B cell (primary cell): ENCODE data around the gene SEC31B. TPM values are rescaled to one million over a fixed set of nuclear protein-coding genes. Genes with fewer than 3 reads are reported as not detected.

ENCODE experiments used
- ATAC-seq: fragments of 200-7000 bp; cut with Tn5 transposase; one replicate; pipeline ENCODE4 v1.10.0; 2021; ENCODE audit warnings: low read depth, mild to moderate bottlenecking, moderate number of reproducible peaks, moderate library complexity
- CTCF ChIA-PET: fragments of 350-600 bp; sonication (Branson Sonifier 250); formaldehyde crosslinking; loops from one replicate; lab custom pipeline; 2021; ENCODE audit warnings: antibody characterized with exemption, inconsistent platforms; lab: Charles Lee
- POLR2A ChIA-PET: fragments of 350-600 bp; sonication (Branson Sonifier 250); formaldehyde crosslinking; loops from one replicate; lab custom pipeline; 2021; ENCODE audit warnings: antibody characterized with exemption; lab: Charles Lee
- DNase-seq: peaks from one replicate; pipeline ENCODE4 v3.0.0; 2013
- H2AFZ ChIP-seq: 2 replicates; pipeline ENCODE4 v1.6.1; 2012; ENCODE audit warnings: mild to moderate bottlenecking, low read depth, low read length; ENCODE audit not compliant: insufficient read depth, poor library complexity, severe bottlenecking
- H3K27ac ChIP-seq, 2 donors: 1 replicate in 1 of 2; 2 replicates in 1 of 2; pipeline ENCODE4 v1.5.1; 2012 to 2013; ENCODE audit warnings: low read length in 2 of 2, mild to moderate bottlenecking in 2 of 2, moderate library complexity in 1 of 2
- H3K27me3 ChIP-seq, 4 experiments: fragments of 200-600 bp in 1 of 4; sonication (generic) in 1 of 4; replicated peaks in 1 of 4; 1 replicate in 2 of 4; 2 replicates in 2 of 4; pipeline versions ENCODE4 v1.6.1 to v1.7.0; 2013 to 2016; ENCODE audit warnings: low read length in 3 of 4, mild to moderate bottlenecking in 2 of 4, mixed read lengths in 1 of 4, moderate library complexity in 1 of 4; ENCODE audit not compliant: insufficient read depth in 4 of 4, control insufficient read depth in 3 of 4; ENCODE audit errors: control extremely low read depth in 1 of 4
- H3K36me3 ChIP-seq, 2 experiments: replicated peaks in 1 of 2; 1 replicate in 1 of 2; 2 replicates in 1 of 2; pipeline versions ENCODE4 v1.6.1 to v1.7.1; 2013; ENCODE audit warnings: low read length in 1 of 2; ENCODE audit not compliant: insufficient read depth in 2 of 2, control insufficient read depth in 1 of 2; ENCODE audit errors: control extremely low read depth in 1 of 2, extremely low read depth in 1 of 2
- H3K4me1 ChIP-seq, 2 donors: fragments of 200-600 bp in 1 of 2; sonication (generic) in 1 of 2; 1 replicate in 1 of 2; 2 replicates in 1 of 2; pipeline versions ENCODE4 v1.5.1 to v1.6.1; 2013 to 2017; ENCODE audit warnings: low read length in 2 of 2; ENCODE audit not compliant: control insufficient read depth in 2 of 2, insufficient read depth in 2 of 2
- H3K4me2 ChIP-seq: replicated peaks from 2 replicates; pipeline ENCODE3; 2012; ENCODE audit warnings: mild to moderate bottlenecking, low read depth, low read length; ENCODE audit not compliant: poor library complexity, severe bottlenecking
- H3K4me3 ChIP-seq, 5 experiments: fragments of 200-600 bp in 1 of 5; sonication (generic) in 1 of 5; 1 replicate in 3 of 5; 2 replicates in 2 of 5; pipeline versions ENCODE4 v1.5.1 to v1.7.0; 2011 to 2016; ENCODE audit warnings: low read length in 4 of 5, mild to moderate bottlenecking in 4 of 5, low read depth in 2 of 5, control low read depth in 1 of 5, moderate library complexity in 1 of 5; ENCODE audit not compliant: insufficient read depth in 1 of 5; ENCODE audit errors: control extremely low read depth in 1 of 5, extremely low read depth in 1 of 5
- H3K79me2 ChIP-seq: fragments of 200-600 bp; sonication (generic); one replicate; pipeline ENCODE4 v1.6.0; 2016; ENCODE audit warnings: low read length; ENCODE audit not compliant: control insufficient read depth, insufficient read depth
- H3K9ac ChIP-seq: fragments of 200-600 bp; sonication (generic); 2 replicates; pipeline ENCODE4 v1.6.1; 2017; ENCODE audit warnings: mild to moderate bottlenecking, low read length, moderate library complexity
- H3K9me3 ChIP-seq, 3 donors: one replicate each; pipeline versions ENCODE4 v1.6.1 to v1.7.1; 2013; ENCODE audit warnings: low read length in 2 of 3; ENCODE audit not compliant: control insufficient read depth in 2 of 3, insufficient read depth in 1 of 3; ENCODE audit errors: control extremely low read depth in 1 of 3
- H4K20me1 ChIP-seq: 2 replicates; pipeline ENCODE4 v1.6.0; 2012; ENCODE audit warnings: mild to moderate bottlenecking, low read length; ENCODE audit not compliant: insufficient read depth, control insufficient read depth, poor library complexity, severe bottlenecking
- H3K27ac Mint-ChIP-seq: one replicate; pipeline ENCODE4 v1.8.0; 2021; ENCODE audit warnings: mixed read lengths
- H3K27me3 Mint-ChIP-seq: one replicate; pipeline ENCODE4 v1.8.0; 2021; ENCODE audit warnings: mixed read lengths
- H3K4me1 Mint-ChIP-seq: one replicate; pipeline ENCODE4 v1.8.0; 2021; ENCODE audit warnings: mixed read lengths
- H3K4me3 Mint-ChIP-seq: one replicate; pipeline ENCODE4 v1.8.0; 2021; ENCODE audit warnings: mixed read lengths
- H3K9me3 Mint-ChIP-seq: one replicate; pipeline ENCODE4 v1.8.0; 2022; ENCODE audit warnings: mixed read lengths; ENCODE audit not compliant: insufficient read depth
- EZH2 ChIP-seq: IDR thresholded peaks from 2 replicates; pipeline ENCODE4 v1.6.1; 2012; ENCODE audit warnings: borderline replicate concordance, low read depth, mild to moderate bottlenecking, moderate library complexity, low read length; ENCODE audit not compliant: insufficient read depth, poor library complexity, severe bottlenecking
- WGBS: methylation state at CpG from one replicate; pipeline ENCODE4 v1.1.5; 2013; ENCODE audit warnings: missing lambda C conversion rate; ENCODE audit not compliant: insufficient coverage; 5-methylcytosine and 5-hydroxymethylcytosine counted together
- intact Hi-C: fragments of 100-400 bp; cut with micrococcal nuclease; formaldehyde crosslinking; loops from one replicate; pipeline ENCODE4 v1.10.0; 2022
- polyA plus RNA-seq: library from polyadenylated mRNA; depleted of rRNA; stranded (reverse); fragments of >200 nt; gene quantifications from 2 replicates; pipeline ENCODE4 v1.2.3, GENCODE V29; 2012
- total RNA-seq, 2 donors: library from RNA; stranded (reverse); fragments of 120-200 nt in 1 of 2; gene quantifications; 1 replicate in 1 of 2; 2 replicates in 1 of 2; pipeline versions ENCODE4 v1.2.3 to v1.2.4, GENCODE V29; 2013 to 2022
- TF ChIP-seq, protein P1 (sequence below): fragments of 200-600 bp; IDR thresholded peaks from one replicate; pipeline ENCODE4 v1.8.0; 2022; ENCODE audit warnings: antibody characterized with exemption, mild to moderate bottlenecking

SEC31B gene
- total and polyA plus RNA-seq, 2 donors (not counting 1 experiment from before 2014, with no cell fraction given): 36.3 to 45.7 TPM

DNA sequence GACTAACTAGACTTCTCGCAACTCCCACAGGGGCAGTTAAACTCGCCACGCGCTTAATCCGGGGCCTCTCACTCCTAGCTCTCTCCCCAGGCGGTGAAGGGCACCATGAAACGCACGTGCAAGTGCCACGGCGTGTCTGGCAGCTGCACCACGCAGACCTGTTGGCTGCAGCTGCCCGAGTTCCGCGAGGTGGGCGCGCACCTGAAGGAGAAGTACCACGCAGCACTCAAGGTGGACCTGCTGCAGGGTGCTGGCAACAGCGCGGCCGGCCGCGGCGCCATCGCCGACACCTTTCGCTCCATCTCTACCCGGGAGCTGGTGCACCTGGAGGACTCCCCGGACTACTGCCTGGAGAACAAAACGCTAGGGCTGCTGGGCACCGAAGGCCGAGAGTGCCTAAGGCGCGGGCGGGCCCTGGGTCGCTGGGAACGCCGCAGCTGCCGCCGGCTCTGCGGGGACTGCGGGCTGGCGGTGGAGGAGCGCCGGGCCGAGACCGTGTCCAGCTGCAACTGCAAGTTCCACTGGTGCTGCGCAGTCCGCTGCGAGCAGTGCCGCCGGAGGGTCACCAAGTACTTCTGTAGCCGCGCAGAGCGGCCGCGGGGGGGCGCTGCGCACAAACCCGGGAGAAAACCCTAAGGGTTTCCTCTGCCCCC lies 37.4 kb downstream of the SEC31B start:
- Mint-ChIP-seq H3K4me3 (peak overlapping the region; percentile 85), H3K27me3 (peaks cover 31% of the 10 kb centered on the region), H3K27ac (no peak overlapping the region), H3K9me3 (no peaks in the 10 kb centered on the region), H3K4me1 (peaks cover 14% of the 10 kb centered on the region)
- WGBS: under 1% methylated on average over 58 of the region's 59 CpGs
- H3K9me3 ChIP-seq: no peaks in the 10 kb centered on the region
- peak overlapping the region; percentile 68 for H3K9ac ChIP-seq
- peaks cover 7 to 20% of the 10 kb centered on the region in 2 donors for H3K4me1 ChIP-seq
- no peaks in the 10 kb centered on the region for H3K79me2 ChIP-seq
- H3K4me2 ChIP-seq: peak overlapping the region; percentile 95
- peak overlapping the region; percentile 83 for H2AFZ ChIP-seq
- peaks cover 0 to 4% of the 10 kb centered on the region in 2 experiments for H3K36me3 ChIP-seq
- intact Hi-C loops: loop anchor here (5.0 kb wide), 3 partner anchors 35 to 110 kb away; partner anchors contain the start of genes HIF1AN and SEC31B
- H3K27me3 ChIP-seq: peaks cover 0 to 32% (median 20%) of the 10 kb centered on the region in 4 experiments
- peak overlapping the region; percentile 57 to 81 (median 64) for H3K4me3 ChIP-seq
- ChIA-PET POLR2A (no interaction called here), CTCF (interaction anchor here (0.6 to 2.8 kb wide), 17 partner anchors 12 to 179 kb away, joined by 3 to 16 read pairs (median 4); no protein-coding TSS in a partner anchor)
- H4K20me1 ChIP-seq: no peaks in the 10 kb centered on the region
- no peak overlapping the region for H3K27ac ChIP-seq
- DNase-seq: peak; percentile 80
- TF ChIP-seq, protein P1, sequence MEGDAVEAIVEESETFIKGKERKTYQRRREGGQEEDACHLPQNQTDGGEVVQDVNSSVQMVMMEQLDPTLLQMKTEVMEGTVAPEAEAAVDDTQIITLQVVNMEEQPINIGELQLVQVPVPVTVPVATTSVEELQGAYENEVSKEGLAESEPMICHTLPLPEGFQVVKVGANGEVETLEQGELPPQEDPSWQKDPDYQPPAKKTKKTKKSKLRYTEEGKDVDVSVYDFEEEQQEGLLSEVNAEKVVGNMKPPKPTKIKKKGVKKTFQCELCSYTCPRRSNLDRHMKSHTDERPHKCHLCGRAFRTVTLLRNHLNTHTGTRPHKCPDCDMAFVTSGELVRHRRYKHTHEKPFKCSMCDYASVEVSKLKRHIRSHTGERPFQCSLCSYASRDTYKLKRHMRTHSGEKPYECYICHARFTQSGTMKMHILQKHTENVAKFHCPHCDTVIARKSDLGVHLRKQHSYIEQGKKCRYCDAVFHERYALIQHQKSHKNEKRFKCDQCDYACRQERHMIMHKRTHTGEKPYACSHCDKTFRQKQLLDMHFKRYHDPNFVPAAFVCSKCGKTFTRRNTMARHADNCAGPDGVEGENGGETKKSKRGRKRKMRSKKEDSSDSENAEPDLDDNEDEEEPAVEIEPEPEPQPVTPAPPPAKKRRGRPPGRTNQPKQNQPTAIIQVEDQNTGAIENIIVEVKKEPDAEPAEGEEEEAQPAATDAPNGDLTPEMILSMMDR: peak; percentile 93
- TF ChIP-seq EZH2: no peak
- peak; percentile 22 for ATAC-seq
